GM18951 (cell line): ENCODE data around the gene SGCE.

Experiments used
- POLR2A ChIP-seq: IDR thresholded peaks from 4 replicates; pipeline ENCODE4 v1.6.1; 2011; ENCODE audit warnings: mild to moderate bottlenecking; ENCODE audit not compliant: insufficient read length, insufficient read depth; ENCODE audit errors: extremely low read depth
- in situ Hi-C: fragments of 300-500 bp; cut with MboI; formaldehyde crosslinking; loops from one replicate; pipeline ENCODE4 v1.12.0; 2022; ENCODE audit warnings: low sequenced_read_pairs, mixed read lengths, inconsistent platforms; ENCODE audit not compliant: unreplicated experiment

The SGCE gene

GRCh38 chr7:94630855-94631254 lies 25.1 kb downstream of the SGCE start:
- TF ChIP-seq POLR2A, result no peak
- in situ Hi-C loops, result no loop called here

- in situ Hi-C loops, result no loop called here
- no peak for TF ChIP-seq POLR2A
Measured at GRCh38 chr7:94623820-94624219, 32.1 kb downstream of the SGCE start.

DNA sequence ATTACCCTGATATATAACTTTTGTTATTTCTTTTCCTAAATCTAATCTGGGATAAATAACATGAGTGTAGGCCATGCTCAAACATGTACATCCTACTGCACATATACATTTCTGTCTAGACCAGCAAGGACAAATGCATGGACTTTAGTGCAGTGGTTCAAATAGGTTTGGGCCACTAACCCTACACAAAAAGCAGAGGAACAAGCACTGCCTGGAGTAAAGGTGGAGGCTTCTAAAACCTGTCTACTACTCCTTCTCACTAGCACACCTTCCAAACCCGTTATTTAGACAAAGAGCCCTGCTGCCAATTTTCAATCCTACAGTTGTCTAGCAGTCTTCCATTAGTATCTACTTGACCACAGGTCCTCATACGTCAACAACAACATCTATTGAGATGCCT lies 34.8 kb downstream of the SGCE start:
- no peak for TF ChIP-seq POLR2A
- in situ Hi-C loops, result no loop called here

DNA sequence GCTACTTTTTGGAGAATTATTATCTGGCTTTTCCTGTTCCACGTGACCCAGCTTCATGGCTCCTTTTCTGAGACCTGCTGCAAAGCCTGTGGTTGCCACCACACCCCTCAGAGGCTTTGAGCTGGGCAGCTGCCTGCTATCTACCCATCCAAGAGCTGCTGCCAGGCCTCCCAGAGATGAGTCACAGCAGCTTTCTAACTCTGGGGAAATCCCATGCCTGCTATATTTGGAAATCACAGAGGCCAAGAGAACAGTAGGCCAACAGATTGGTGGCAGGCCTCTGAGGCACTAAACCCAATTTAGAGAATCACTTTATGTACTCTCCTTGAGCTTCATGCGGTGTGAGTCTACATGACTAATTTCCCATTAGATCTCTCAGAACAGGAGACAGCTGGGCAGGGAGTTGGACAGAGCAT lies 35.2 kb downstream of the SGCE start:
- TF ChIP-seq POLR2A, result no peak
- in situ Hi-C loops, result no loop called here

DNA sequence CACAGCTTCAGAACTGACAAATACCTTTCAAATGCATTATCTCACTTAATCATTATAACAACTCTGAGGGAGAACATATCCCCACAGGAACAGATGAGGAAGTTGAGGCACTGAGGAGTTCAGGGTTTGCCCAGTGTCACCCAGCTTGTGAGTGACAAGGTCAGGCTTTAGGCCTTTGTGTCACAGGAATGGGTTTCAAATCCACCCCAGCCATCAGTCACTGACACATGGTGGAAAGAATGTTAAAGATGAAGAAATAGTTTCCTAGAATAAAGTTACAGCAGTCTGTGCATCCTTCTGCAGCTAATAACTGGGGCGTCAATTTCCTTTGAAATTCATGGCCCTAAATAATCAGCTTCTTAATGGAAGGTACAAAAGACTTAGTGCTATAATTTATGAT lies 37.8 kb downstream of the SGCE start:
- in situ Hi-C loops, result no loop called here
- TF ChIP-seq POLR2A, result no peak

DNA sequence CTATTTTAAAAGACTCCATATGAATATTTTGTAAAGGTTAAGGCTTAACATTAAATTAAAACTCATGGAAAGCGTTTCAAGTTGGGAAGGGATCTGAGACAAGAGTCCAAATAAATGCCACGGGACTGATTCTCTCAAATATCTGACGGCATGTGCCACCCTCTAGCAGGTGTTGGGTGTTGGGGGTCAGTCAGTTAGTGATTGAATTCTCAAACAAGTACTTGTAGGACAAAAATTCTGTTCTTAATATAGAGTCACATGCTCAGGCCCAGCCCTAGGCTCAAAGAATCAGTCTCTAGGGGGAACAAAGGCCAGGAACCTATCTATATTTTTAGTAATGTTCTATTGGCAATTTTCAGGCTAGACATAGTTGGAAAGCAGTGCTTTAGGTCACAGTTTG lies 39.1 kb downstream of the SGCE start:
- no peak for TF ChIP-seq POLR2A
- in situ Hi-C loops, result no loop called here

DNA sequence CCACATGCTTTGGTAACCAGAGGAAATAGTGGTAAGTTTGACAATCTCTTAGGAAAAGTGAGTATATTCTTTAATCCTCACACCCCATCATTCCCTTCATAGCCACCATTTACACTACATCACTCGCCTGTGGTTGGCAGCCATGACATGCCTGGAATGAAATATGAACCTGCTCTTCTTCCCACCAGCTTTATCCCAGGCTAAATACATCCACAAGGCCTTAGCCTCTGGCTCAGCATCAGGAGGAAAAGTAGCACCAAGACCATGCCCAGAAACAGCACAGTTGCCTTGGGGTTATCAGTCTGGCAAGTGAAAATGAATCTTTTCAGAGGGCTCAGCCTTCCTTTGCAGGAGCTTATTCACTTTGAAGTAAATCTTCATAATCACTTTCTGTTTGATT lies 40.3 kb downstream of the SGCE start:
- in situ Hi-C loops, result no loop called here
- TF ChIP-seq POLR2A, result no peak

- in situ Hi-C loops, result no loop called here
- no peak for TF ChIP-seq POLR2A
Measured at GRCh38 chr7:94612661-94613060, 43.3 kb downstream of the SGCE start.

GRCh38 chr7:94612253-94612652 lies 43.7 kb downstream of the SGCE start:
- no peak for TF ChIP-seq POLR2A
- in situ Hi-C loops, result no loop called here

GRCh38 chr7:94609561-94609960 lies 46.4 kb downstream of the SGCE start:
- in situ Hi-C loops, result no loop called here
- no peak for TF ChIP-seq POLR2A

- no peak for TF ChIP-seq POLR2A
- in situ Hi-C loops, result no loop called here
Measured at GRCh38 chr7:94605031-94605430, 50.9 kb downstream of the SGCE start.

DNA sequence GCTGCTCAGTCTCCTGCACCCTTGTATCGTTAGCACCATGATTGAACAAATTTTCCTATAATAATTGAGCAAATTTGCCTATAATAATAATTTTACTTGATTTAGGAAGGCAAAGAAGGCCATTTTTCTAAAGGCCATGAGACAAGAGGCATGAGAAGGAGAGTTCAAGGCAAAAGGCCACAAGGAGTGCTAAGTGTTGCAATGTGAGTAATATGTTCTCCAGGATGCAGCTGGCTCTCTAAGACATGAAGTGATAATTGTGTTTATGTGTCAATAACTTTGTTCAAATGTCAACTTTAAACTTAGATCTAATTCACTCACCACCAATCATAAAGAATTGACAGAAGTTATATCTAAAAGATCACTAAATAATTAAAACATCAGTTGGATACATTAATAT lies 53.8 kb downstream of the SGCE start:
- no peak for TF ChIP-seq POLR2A
- in situ Hi-C loops, result no loop called here

DNA sequence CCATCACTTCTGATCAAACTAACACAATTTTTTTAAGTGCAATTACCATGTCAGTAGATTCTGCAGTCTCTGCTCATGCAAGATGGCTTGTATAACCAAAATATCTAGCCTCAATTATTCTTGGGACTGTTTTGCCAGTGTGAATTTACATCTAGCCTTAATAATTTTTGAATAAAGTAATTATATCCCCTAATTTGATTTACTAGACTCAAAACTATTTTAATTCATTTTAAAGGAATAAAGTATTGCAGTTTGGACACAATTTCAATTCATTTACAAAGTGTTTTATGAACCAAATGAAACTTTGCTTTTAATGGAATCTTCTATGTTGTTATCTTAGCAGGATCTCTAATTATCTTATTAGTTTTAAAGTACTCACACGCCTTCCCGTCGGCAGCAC lies 55.7 kb downstream of the SGCE start:
- TF ChIP-seq POLR2A, result no peak
- in situ Hi-C loops, result no loop called here

- TF ChIP-seq POLR2A, result no peak
- in situ Hi-C loops, result no loop called here
Measured at GRCh38 chr7:94595717-94596116, 60.2 kb downstream of the SGCE start.

DNA sequence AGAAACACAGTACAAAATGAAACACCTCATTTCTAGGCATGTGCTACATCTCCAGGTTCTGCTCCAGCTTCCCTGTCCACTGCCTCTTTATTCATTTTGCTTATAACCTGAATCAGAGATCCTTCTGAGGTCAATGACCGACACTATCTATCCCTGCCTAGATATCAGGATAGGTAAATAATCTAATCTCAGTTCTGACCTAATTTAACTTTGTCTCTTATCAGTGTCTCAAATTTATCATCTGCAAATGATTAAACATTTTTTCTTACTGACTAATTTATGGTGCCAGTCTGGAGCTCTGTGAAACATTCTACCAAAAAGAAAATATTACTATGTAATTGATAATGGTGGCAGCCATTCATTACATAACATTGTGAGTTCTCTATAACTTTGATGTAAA lies 61.1 kb downstream of the SGCE start:
- TF ChIP-seq POLR2A, result no peak
- in situ Hi-C loops, result no loop called here
